TTC549 (cell line): ENCODE data around the gene C9orf78.

Experiments used
- FAIRE-seq: peaks from 2 replicates; lab custom pipeline; 2012; peaks lifted over from hg19 to GRCh38; lab: Jason Lieb, UNC

The C9orf78 gene

DNA sequence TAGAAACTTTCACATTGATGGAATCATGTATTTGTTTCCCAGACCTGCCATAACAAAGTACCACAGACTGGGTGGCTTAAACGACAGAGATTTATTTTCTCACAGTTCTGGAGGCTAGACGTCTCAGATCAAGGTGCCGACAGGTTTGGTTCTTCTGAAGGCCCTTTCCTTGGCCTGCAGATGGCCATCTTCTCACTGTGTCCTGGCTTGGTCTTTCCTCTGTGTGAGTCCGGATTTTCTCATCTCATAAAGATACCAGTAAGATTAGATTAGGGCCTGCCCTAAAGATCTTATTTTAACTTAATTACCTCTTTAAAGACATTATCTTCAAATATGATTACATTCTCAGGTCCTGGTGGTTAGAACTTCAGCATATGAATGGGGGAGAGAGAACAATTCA lies 6.0 kb upstream of the C9orf78 start:
- no peak for FAIRE-seq

GRCh38 chr9:129840034-129840433 lies 5.0 kb upstream of the C9orf78 start:
- FAIRE-seq: no peak

DNA sequence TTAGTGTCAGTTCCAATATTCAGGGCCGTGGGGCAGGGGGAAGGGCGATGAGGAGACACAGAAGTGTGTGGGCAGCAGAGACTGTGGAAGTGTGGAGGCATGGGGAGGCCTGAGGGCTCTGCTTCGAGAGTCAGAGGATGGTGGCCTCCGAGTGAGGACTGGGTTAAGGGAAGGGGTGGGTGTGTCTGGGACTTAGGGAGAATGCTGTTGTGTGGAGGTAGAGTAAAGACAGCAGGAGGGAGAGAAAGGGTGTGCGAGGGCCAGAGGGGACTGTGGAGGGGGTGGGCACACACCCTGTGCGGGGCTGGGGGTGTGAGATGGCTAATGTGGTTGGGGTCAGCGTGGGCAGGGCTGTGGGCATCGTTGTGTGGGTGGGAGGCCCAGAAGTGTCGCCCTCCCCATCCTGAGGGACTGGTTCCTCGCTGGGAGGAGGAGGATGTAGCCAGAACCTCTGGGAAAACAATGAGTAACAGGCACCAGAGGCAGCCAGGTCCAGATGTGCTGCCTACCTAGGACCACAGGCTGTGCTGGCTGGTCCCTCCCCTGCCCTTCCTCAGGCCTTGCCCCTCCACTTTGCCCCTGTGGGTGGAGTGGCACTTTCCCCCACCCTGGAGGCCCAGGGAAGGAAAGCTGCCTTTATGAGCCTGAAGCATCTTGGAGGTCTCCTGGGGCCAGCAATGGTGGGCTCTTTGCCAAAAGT lies 4.4 kb upstream of the C9orf78 start:
- no peak for FAIRE-seq

DNA sequence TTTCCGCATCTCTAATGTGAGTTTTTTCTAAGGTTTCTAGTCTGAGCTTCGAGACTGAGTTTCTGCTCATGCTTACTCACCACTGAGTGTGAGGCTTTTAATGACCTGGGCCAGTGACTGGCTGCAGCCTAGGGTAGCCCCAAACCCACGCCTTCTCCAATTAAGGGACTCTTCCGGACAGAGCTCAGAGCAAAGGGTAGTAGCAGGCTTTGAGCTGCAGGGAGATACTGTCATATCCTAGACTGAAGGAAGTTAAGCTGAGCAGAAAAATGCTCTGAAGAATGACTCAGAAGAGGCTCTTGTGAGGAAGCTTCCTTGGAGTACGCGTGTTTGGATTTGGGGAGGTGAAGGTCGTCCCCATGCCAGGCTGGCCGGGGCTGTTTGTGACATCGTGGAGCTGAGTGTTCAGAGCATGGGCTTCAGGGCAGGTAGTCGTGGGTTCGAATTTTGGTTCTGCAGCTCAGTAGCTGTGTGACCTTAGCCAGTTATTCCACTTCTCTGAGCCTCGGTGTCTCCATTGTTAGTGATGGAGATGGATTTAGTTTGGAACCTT lies 3.7 kb upstream of the C9orf78 start:
- no peak for FAIRE-seq

- FAIRE-seq: no peak
Measured at GRCh38 chr9:129836311-129837007, 1.4 kb upstream of the C9orf78 start.

DNA sequence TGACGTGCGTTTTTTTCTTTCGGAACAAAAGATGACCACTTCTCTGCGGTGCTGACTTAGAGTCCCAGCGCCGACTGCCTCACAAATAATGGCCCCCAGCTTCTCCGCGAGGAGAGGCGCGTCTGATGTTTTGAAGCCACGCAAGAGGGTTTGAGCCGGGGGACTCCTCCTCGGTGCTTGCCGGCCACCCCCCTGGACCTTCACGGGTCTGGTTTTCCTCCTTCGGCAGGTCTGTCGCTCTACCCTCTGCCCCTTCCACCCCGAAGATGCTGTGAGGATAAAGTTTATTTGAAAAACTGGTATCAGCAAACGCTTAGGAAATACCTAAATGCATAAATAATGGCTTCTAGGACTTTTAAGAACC lies 767 bp upstream of the C9orf78 start:
- no peak for FAIRE-seq

DNA sequence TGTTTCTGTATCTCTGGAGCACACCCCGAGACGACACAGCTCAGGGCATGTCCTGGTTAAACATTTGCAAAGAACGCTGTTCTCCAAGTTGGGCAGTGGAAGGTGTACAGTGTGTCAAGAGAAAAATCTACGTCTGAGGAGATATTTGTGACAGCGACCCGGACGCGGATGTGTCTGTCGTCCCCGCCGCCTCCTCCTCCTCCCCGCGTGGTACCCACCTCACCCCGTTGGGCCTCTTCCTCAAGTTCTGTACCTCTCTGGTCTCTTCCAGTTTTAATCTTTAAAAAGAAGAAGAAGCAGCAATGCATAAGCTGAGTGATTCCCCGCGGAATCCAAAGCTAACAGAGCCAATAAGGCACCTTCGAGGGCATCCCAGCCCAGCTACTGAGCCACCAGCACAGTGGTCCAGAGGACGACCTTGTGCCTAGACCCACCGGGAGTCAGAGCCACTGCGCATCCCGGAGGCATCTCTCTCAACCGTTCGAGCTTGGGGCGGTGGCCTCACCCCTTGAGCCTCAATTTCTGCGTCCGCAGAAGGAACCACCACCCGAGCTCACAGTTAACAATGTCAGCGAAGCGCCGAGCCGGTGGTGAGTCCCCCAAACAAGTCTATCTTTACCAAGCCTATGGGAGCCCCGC lies 467 bp downstream of the C9orf78 start:
- FAIRE-seq: no peak

GRCh38 chr9:129832982-129833381 lies 2.1 kb downstream of the C9orf78 start:
- no peak for FAIRE-seq

GRCh38 chr9:129828969-129829368 lies 6.1 kb downstream of the C9orf78 start:
- no peak for FAIRE-seq

GRCh38 chr9:129828051-129828450 lies 7.0 kb downstream of the C9orf78 start:
- no peak for FAIRE-seq

- FAIRE-seq: no peak
Measured at GRCh38 chr9:129826759-129827158, 8.3 kb downstream of the C9orf78 start.

- no peak for FAIRE-seq
Measured at GRCh38 chr9:129826344-129826743, 8.7 kb downstream of the C9orf78 start.

DNA sequence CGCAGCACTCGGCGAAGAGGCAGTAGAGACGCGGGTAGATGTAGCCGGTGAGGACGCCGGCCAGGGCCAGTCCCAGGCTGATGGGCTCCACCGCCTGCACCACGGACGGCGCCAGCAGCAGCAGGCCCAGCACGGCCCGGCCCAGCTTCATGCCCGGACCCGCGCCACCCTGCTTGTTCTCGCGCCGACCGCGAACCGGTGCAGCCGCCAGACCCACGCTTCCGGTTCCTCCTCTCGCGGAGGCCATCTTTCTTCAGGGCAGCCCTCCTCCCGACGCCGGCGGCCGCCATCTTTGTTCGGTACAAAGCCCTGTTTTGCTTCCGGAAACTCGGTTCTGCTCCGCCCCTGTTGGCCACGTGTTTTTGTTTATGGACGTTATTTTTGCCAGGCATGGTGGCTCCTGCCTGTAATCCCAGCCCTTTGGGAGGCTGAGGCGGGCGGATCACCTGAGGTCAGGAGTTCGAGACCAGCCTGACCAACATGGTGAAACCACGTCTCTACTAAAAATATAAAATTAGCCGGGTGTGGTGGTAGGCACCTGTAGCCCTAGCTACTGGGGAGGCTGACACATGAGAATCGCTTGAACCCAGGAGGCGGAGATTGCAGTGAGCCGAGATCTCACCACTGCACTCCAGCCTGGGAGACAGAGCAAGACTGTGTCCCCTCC lies 11.0 kb downstream of the C9orf78 start, which contains the start of gene TOR1A:
Gene TOR1A, minus strand, starts transcription at position 202 of the 667 bp plus-strand sequence. Its CDS starts 51 bp downstream, at position 151.
- no peak for FAIRE-seq

GRCh38 chr9:129823542-129823934 lies 11.5 kb downstream of the C9orf78 start:
- FAIRE-seq: no peak

DNA sequence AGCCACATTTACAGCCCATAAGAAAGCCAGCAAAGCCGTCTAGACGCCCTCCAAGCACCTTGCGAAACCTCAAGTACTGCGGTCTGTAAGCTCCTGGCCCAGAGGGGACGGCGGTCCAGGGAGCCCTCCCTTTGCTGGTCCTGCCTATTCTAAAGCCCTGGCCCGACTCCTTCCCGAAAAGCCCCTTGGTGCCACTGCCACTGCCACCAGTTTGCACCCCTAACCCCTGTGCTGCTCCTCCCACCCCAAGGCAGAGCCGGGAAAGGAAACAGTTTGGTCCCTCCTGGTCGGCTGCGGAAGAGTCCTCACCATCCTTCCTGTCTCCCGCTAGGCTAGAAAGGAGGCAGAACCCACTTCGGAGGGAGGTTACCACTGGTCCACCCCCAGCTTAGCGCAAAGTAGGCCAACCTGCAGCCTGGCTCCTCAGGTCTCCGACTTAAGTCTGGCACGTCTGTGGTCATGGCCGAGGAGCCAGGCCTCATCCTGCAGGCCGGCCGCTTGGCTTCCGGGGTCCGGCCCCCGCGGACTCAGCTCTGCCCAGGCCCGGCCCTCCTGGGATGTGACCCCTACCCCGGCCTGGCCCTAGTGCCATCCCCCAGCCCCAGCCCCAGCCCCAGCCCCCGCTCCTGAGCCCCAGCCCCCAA lies 12.1 kb downstream of the C9orf78 start:
- no peak for FAIRE-seq

DNA sequence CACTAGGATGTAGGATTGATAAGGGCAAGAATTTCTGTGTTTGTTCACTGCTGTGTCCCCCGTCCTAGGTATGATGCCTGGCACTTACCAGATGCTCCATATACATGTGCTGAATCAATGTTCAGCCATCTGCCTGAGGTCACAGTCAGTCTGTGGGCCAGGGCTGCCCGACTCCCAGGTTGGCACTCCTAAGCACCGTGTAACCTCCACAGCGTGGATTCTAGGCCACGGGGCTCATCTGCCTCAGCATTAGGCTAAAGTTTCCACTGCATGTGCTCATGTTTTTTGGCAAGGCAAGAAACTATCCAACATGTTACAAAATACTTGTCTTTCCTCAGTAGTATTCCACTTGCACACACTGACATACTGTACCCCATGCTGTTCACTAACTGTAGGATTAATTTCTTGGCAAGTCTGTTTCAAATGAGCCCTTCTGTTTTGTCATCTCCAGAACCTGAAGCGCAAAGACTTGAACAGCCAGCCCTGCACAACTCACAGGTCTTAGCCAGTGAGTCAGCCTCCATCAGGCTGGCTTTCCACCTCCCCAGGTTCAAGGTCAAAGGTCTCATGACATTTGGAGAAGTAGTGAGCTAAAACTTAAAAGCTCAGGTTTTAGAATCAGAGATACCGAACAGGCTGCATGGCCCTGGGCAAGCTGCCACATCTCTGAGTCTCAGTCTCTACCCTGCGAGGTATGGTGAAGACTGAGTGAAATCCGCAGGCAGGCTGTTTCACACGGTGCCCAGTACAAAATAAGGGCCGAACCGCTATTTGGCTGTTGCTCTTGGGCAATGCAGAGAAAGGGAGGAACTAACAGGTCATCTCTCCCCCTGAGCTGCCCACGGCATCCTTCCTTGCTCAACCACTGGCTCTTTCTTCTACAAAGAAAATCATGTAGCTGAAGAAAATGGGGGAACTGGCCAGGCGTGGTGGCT lies 18.3 kb downstream of the C9orf78 start:
- FAIRE-seq: no peak

GRCh38 chr9:129815278-129815677 lies 19.8 kb downstream of the C9orf78 start:
- FAIRE-seq: no peak

GRCh38 chr9:129814432-129815223 lies 20.4 kb downstream of the C9orf78 start:
- no peak for FAIRE-seq

- no peak for FAIRE-seq
Measured at GRCh38 chr9:129813661-129814060, 21.4 kb downstream of the C9orf78 start.

- FAIRE-seq: no peak
Measured at GRCh38 chr9:129812385-129812784, 22.7 kb downstream of the C9orf78 start.
